ENCODE results near the gene TMEM44.
"Not testable (repeated sequence)": the region's sequence is repeated elsewhere in the genome, so short reads cannot be mapped to it uniquely, and the experiment has no call there.

The TMEM44 gene

GRCh38 chr3:194640829-194641228, 7.6 kb upstream of the TMEM44 start:
- DNase-seq = peak in 2 of 5 experiments; percentile 24 to 51

- no peak for DNase-seq
Observed at GRCh38 chr3:194638991-194639605, 5.9 kb upstream of the TMEM44 start.

GRCh38 chr3:194637541-194638400, 4.6 kb upstream of the TMEM44 start:
- no peak for DNase-seq

- DNase-seq = no peak
Observed at GRCh38 chr3:194637066-194637465, 3.8 kb upstream of the TMEM44 start.

- DNase-seq = peak in 2 of 5 experiments; percentile 8 to 14
Observed at GRCh38 chr3:194632809-194633348, 340 bp downstream of the TMEM44 start.

GRCh38 chr3:194632226-194632808, 902 bp downstream of the TMEM44 start:
- no peak for DNase-seq

- no peak for DNase-seq
Observed at GRCh38 chr3:194631696-194632095, 1.5 kb downstream of the TMEM44 start.

- not testable (repeated sequence) for DNase-seq
Observed at GRCh38 chr3:194630681-194631080, 2.5 kb downstream of the TMEM44 start.

GRCh38 chr3:194624956-194625355, 8.3 kb downstream of the TMEM44 start:
- no peak for DNase-seq

- no peak for DNase-seq
Observed at GRCh38 chr3:194623449-194624290, 9.5 kb downstream of the TMEM44 start.

GRCh38 chr3:194622621-194623340, 10.4 kb downstream of the TMEM44 start:
- no peak for DNase-seq

- DNase-seq = no peak
Observed at GRCh38 chr3:194621947-194622346, 11.3 kb downstream of the TMEM44 start.

- DNase-seq = no peak
Observed at GRCh38 chr3:194620196-194620595, 13.0 kb downstream of the TMEM44 start.

GRCh38 chr3:194619741-194620140, 13.5 kb downstream of the TMEM44 start:
- no peak for DNase-seq

- no peak for DNase-seq
Observed at GRCh38 chr3:194618858-194619608, 14.2 kb downstream of the TMEM44 start.

- DNase-seq = no peak
Observed at GRCh38 chr3:194617827-194618226, 15.4 kb downstream of the TMEM44 start.

- DNase-seq = no peak
Observed at GRCh38 chr3:194617143-194617671, 16.0 kb downstream of the TMEM44 start.

GRCh38 chr3:194615226-194615625, 18.0 kb downstream of the TMEM44 start:
- DNase-seq = no peak

- DNase-seq = no peak
Observed at GRCh38 chr3:194612221-194612620, 21.0 kb downstream of the TMEM44 start.

- no peak for DNase-seq
Observed at GRCh38 chr3:194610689-194611088, 22.5 kb downstream of the TMEM44 start.

- no peak for DNase-seq
Observed at GRCh38 chr3:194609601-194610000, 23.6 kb downstream of the TMEM44 start.

Measured in T-helper 2 cell (primary cell).